Muscle of leg (tissue), 11 donors: ENCODE measurements around the gene THSD4. TPM values are rescaled to one million over a fixed set of nuclear protein-coding genes. Genes with fewer than 3 reads are reported as not detected.

Source experiments
- DNase-seq: peaks from one replicate; pipeline ENCODE4 v3.0.0; 2013
- H3K27ac ChIP-seq: one replicate; pipeline ENCODE4 v1.5.1; 2013; ENCODE audit warnings: mild to moderate bottlenecking, low read length, control low read depth
- H3K27me3 ChIP-seq: one replicate; pipeline ENCODE4 v1.6.1; 2013; ENCODE audit warnings: low read length; ENCODE audit not compliant: control insufficient read depth, insufficient read depth
- H3K36me3 ChIP-seq: one replicate; pipeline ENCODE4 v1.6.1; 2013; ENCODE audit warnings: low read length; ENCODE audit not compliant: control insufficient read depth, insufficient read depth
- H3K4me1 ChIP-seq: one replicate; pipeline ENCODE4 v1.6.1; 2013; ENCODE audit warnings: low read length; ENCODE audit not compliant: control insufficient read depth, insufficient read depth
- H3K4me3 ChIP-seq: one replicate; pipeline ENCODE4 v1.5.1; 2013; ENCODE audit warnings: low read length, control low read depth
- H3K9me3 ChIP-seq: replicated peaks from 2 replicates; pipeline ENCODE4 v1.6.1; 2013; ENCODE audit warnings: low read depth, low read length; ENCODE audit not compliant: control insufficient read depth
- WGBS: methylation state at CpG from one replicate; pipeline ENCODE4 v1.1.5; 2013; ENCODE audit warnings: missing lambda C conversion rate; ENCODE audit not compliant: insufficient coverage; 5-methylcytosine and 5-hydroxymethylcytosine counted together
- polyA plus RNA-seq, 8 donors: library from polyadenylated mRNA; unstranded; fragments of 120-200 nt; gene quantifications; one replicate each; pipeline versions ENCODE4 v1.2.1 to v1.2.3, GENCODE V29; 2013; ENCODE audit warnings: inconsistent platforms in 1 of 8, low replicate concordance in 1 of 8; ENCODE audit not compliant: insufficient read length in 8 of 8, insufficient read depth in 1 of 8
- total RNA-seq: library from RNA; stranded (reverse); fragments of 120-200 nt; gene quantifications from one replicate; pipeline ENCODE4 v1.2.4, GENCODE V29; 2013

Gene THSD4
- total and polyA plus RNA-seq, 9 donors: 17.6 to 33.8 (median 25.5) TPM

DNA sequence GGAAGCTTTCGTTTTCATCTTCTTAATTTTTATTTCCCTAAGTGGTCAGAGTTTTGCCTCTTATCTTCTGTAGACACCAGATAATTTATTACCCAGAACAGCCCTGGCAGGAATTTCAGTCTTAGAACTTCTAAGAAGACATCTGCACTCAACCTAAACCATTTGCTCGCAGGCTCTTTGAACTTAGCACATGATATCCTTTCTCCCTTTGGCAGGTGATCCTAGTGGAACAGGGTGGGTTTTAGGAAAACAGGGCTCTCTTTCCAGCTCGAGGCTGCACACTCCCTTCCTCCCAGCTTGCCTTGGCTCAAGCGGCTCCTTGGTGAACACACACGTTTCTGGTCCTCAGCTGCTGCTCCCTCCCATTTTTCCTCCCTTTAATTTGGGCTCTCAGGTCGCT lies 116.5 kb downstream of the THSD4 start:
- no peaks in the 10 kb centered on the region for H3K27me3 ChIP-seq
- 9% methylated on average over 5 of the region's 6 CpGs for WGBS
- H3K27ac ChIP-seq: no peak overlapping the region
- peaks cover 21% of the 10 kb centered on the region for H3K4me1 ChIP-seq
- H3K4me3 ChIP-seq: no peak overlapping the region
- H3K9me3 ChIP-seq: no peaks in the 10 kb centered on the region
- peaks cover 3% of the 10 kb centered on the region for H3K36me3 ChIP-seq
- peak; percentile 86 for DNase-seq

- Histone ChIP-seq H3K36me3 (peaks cover 3% of the 10 kb centered on the region), H3K4me3 (no peak overlapping the region), H3K4me1 (peaks cover 21% of the 10 kb centered on the region), H3K27ac (no peak overlapping the region), H3K27me3 (no peaks in the 10 kb centered on the region), H3K9me3 (no peaks in the 10 kb centered on the region)
- WGBS: 93% methylated on average over 5 of the region's 5 CpGs
- no peak for DNase-seq
These were observed 117.1 kb downstream of the THSD4 start for GRCh38 chr15:71232411-71232810.

DNA sequence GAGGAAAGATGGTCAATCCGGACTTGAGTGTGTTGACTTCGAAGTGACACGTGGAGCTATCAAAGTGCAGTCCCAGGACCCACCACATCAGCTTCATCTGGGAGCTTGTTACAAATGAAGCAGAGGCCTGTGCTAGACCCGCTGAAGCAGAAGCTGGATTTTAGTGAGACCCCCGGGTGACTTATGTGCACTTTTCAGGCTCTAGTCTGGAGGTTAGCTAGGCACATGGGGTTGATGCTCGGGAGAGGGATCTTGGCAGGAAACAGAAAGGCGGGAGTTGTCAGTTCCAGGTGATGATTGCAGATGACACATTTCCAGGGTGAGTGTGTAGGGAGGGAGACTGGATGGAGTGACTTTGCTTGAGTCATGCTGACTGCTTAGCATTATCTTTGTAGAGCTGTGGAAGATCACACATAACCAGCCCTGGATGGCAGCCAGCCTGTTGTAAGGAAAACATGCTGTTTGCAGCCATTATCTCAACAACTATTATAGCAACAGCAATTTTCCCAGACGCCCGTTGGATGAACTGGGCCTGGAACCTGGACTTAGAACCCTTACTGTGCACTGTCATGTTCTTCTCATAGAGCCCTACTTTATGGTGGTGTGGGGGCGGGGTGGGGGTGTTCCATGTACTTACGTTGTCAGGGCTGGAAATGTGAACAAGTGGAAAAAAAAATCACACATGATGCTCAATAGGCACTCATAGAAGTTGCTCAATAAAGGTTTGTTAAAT lies 122.4 kb downstream of the THSD4 start:
- Histone ChIP-seq H3K4me1 (peaks cover 4% of the 10 kb centered on the region), H3K36me3 (peaks cover 7% of the 10 kb centered on the region), H3K27ac (no peak overlapping the region), H3K27me3 (no peaks in the 10 kb centered on the region), H3K9me3 (no peaks in the 10 kb centered on the region), H3K4me3 (no peak overlapping the region)
- 52% methylated on average over 7 of the region's 11 CpGs for WGBS
- peak; percentile 84 for DNase-seq

DNA sequence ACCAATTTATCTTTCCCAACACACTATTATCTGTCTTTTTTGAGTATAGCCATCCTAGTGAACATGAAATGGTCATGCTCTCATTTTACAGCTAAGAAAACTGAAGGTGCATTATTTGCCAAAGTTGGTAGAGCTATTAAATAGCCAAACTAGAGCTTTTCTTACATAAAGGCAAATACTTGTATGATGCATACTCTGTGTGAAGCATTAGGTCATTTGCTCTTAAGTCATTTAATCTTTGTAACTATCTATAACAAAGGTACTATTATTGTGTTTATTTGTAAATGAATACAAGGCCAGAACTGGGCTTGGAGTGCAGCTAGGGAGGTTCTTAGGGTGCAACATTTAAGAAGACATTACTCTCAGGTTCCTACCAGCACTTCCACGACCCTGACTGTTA lies 123.7 kb downstream of the THSD4 start:
- Histone ChIP-seq H3K27ac (no peak overlapping the region), H3K36me3 (peaks cover 9% of the 10 kb centered on the region), H3K4me3 (no peak overlapping the region), H3K27me3 (no peaks in the 10 kb centered on the region), H3K9me3 (no peaks in the 10 kb centered on the region), H3K4me1 (peaks cover 4% of the 10 kb centered on the region)
- 88% methylated on average over 1 of the region's 1 CpG for WGBS
- no peak for DNase-seq

GRCh38 chr15:71239592-71240364 lies 124.5 kb downstream of the THSD4 start:
- Histone ChIP-seq H3K4me3 (no peak overlapping the region), H3K4me1 (no peaks in the 10 kb centered on the region), H3K27me3 (no peaks in the 10 kb centered on the region), H3K9me3 (no peaks in the 10 kb centered on the region), H3K27ac (no peak overlapping the region), H3K36me3 (peaks cover 7% of the 10 kb centered on the region)
- WGBS: 48% methylated on average over 8 of the region's 10 CpGs
- DNase-seq: no peak

GRCh38 chr15:71242292-71242691 lies 127.0 kb downstream of the THSD4 start:
- no peak for DNase-seq
- 92% methylated on average over 6 of the region's 6 CpGs for WGBS
- no peak overlapping the region for H3K4me3 ChIP-seq

GRCh38 chr15:71244250-71244649 lies 129.0 kb downstream of the THSD4 start:
- Histone ChIP-seq H3K4me1 (peaks cover 3% of the 10 kb centered on the region), H3K27me3 (no peaks in the 10 kb centered on the region), H3K9me3 (no peaks in the 10 kb centered on the region), H3K27ac (no peak overlapping the region), H3K36me3 (peaks cover 16% of the 10 kb centered on the region), H3K4me3 (no peak overlapping the region)
- WGBS: no CpG with 5 or more reads among the region's 2 CpGs
- DNase-seq: no peak

More at GRCh38 chr15:71242292-71242691, 127.0 kb downstream of the THSD4 start:
- H3K27ac ChIP-seq: no peak overlapping the region
- no peaks in the 10 kb centered on the region for H3K9me3 ChIP-seq
- H3K27me3 ChIP-seq: no peaks in the 10 kb centered on the region
- H3K36me3 ChIP-seq: peaks cover 16% of the 10 kb centered on the region
- no peaks in the 10 kb centered on the region for H3K4me1 ChIP-seq

- Histone ChIP-seq H3K4me1 (peaks cover 3% of the 10 kb centered on the region), H3K27me3 (no peaks in the 10 kb centered on the region), H3K27ac (no peak overlapping the region), H3K9me3 (no peaks in the 10 kb centered on the region), H3K36me3 (peaks cover 16% of the 10 kb centered on the region), H3K4me3 (no peak overlapping the region)
- no peak for DNase-seq
- 88% methylated on average over 1 of the region's 2 CpGs for WGBS
These were observed 130.3 kb downstream of the THSD4 start for GRCh38 chr15:71245588-71245987.

DNA sequence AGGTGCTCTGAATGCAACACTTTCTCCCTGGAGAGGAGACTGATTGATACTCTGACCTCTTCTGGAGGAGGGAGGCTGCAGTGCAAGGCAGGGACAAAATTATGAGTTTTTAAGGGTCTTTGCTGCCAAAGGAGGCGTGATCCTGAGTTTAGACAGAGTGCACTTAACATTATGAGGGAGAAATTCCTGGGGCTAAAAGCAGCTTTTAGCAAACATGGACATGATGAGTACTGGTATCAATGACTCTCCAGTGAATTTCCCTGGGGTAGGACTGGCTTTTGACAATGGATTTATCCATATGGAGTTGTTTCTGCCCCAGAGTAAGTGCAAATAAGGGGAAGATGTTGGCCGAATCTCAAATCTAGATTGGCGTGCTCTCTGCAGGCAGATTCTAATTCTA lies 133.1 kb downstream of the THSD4 start:
- H3K27me3 ChIP-seq: no peaks in the 10 kb centered on the region
- H3K27ac ChIP-seq: no peak overlapping the region
- 38% methylated on average over 1 of the region's 3 CpGs for WGBS
- H3K9me3 ChIP-seq: no peaks in the 10 kb centered on the region
- peaks cover 9% of the 10 kb centered on the region for H3K36me3 ChIP-seq
- H3K4me1 ChIP-seq: peaks cover 11% of the 10 kb centered on the region
- H3K4me3 ChIP-seq: no peak overlapping the region
- DNase-seq: peak; percentile 65

- no CpG with 5 or more reads among the region's 4 CpGs for WGBS
- no peak overlapping the region for H3K27ac ChIP-seq
These were observed 134.7 kb downstream of the THSD4 start for GRCh38 chr15:71249986-71250385.

More at GRCh38 chr15:71249986-71250385, 134.7 kb downstream of the THSD4 start:
- Histone ChIP-seq H3K4me3 (no peak overlapping the region), H3K4me1 (peaks cover 22% of the 10 kb centered on the region), H3K27me3 (no peaks in the 10 kb centered on the region), H3K9me3 (no peaks in the 10 kb centered on the region), H3K36me3 (peaks cover 7% of the 10 kb centered on the region)
- no peak for DNase-seq
